CMK (cell line): ENCODE data around the gene ATAD1.

Experiments
- DNase-seq: peaks from one replicate; pipeline ENCODE4 v3.0.0-alpha.2; 2010; ENCODE audit warnings: low read depth

Gene ATAD1

DNA sequence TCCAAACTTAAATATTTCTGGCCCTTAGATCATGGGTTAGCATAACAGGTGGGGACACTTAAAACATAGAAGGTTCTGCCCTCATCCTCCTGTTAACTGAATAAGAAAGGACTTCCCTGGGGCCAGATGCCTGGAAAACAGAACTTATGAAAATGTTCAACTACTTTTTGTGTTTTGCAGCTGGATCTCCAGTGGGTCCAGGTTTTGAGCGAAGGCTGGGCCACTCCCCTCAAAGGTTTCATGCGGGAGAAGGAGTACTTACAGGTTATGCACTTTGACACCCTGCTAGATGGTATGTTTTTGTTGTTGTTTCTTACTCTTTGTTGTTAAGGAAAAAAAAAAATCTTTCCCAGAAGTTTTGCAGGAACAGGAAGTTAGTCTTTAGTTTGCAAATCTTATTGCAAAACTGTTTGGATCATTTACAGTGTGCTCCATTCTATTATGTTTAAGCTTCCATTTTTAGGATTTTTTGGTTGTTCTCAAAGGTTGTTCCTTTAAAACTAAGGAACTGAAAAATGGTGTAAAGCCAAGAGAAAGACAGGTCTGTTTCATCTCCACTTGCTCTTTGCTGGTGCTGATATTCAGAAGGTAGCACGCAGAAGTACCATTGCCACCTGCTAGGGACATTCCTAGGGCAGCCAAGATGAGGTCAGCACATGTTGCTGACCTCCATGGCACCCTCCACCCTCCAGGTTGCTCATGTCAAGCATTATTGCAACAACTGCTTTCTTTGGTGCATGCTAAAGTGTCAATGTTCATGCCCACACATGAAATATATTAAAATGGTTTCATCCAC is 102.3 kb downstream of the ATAD1 start:
- DNase-seq: no peak

DNA sequence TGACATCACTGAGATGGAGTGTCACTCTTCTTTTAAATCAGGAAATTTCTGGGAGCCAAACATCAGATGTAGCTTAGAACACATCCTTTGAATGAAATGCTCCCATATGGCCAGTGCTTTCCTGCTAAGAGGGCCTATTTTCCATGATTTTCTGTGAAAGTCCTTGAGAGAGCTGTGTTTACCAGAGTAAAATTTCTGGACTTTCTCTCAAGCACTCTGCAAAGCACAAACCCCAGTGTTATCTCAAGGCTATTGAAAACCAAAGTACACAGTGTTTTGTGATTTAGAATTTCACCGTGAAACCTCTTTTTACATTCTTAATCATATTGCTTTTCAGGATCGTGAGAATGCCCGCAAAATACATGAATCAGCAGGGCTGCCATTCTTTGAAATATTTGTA is 104.3 kb downstream of the ATAD1 start:
- no peak for DNase-seq

- no peak for DNase-seq
Measured at GRCh38 chr10:87712913-87713616, 105.0 kb downstream of the ATAD1 start.

GRCh38 chr10:87707254-87707653 is 110.8 kb downstream of the ATAD1 start:
- DNase-seq: no peak

GRCh38 chr10:87706731-87707130 is 111.3 kb downstream of the ATAD1 start:
- DNase-seq: no peak

- no peak for DNase-seq
Measured at GRCh38 chr10:87705339-87705738, 112.7 kb downstream of the ATAD1 start.

GRCh38 chr10:87703771-87704170 is 114.3 kb downstream of the ATAD1 start:
- no peak for DNase-seq

- no peak for DNase-seq
Measured at GRCh38 chr10:87702973-87703294, 115.1 kb downstream of the ATAD1 start.

DNA sequence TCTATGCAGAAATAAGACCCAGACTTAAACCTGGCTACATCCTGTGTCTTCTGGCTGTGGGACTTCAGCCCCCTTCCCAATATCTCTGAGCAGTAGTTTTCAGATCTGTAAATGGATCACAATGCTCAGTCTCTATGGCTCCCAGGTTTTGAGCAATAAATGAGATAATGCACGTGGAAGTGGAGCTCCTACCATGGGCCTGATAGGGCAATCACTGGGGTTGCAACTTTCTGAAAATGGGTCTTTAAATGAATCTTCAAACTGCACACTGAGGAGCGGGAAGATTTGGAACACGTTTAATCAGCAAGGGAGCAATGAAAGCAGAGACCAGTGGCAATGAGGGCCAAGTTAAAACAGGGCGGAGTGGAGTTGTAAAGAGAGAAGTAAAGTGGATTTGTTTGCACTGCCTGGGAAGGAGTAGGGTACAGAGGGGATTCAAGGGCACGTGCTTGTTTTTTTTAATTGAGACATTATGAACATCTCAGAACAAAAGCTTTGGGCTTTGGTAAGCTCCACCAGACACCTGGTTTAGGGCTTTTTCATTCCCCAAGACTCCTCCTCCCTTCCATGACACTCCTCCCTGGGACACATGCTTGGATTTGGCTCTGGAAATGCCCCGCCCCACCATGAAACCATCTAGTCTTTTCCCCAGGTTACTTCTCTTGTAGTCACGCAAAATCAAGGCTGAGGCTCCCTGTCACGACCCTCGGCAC is 115.6 kb downstream of the ATAD1 start:
- DNase-seq: no peak
